Measurements from ENCODE around the gene PREPL. TPM values are rescaled to one million over a fixed set of nuclear protein-coding genes. Genes with fewer than 3 reads are reported as not detected.

Gene PREPL
- total RNA-seq, 2 experiments from 2014 or later, result 20.0 to 23.8 TPM

- CTCF ChIA-PET, result no interaction called here
- no peaks in the 10 kb centered on the region for H3K36me3 Mint-ChIP-seq
- H3K4me1 Mint-ChIP-seq, result no peaks in the 10 kb centered on the region
- no peak for DNase-seq
- peaks cover 10% of the 10 kb centered on the region for H3K27me3 Mint-ChIP-seq
- H3K4me3 Mint-ChIP-seq, result no peak overlapping the region
- no peaks in the 10 kb centered on the region for H3K9me3 Mint-ChIP-seq (ENCODE audit: low read depth)
- ATAC-seq, result no peak
- no peak overlapping the region for H3K27ac Mint-ChIP-seq
Measured at GRCh38 chr2:44283116-44283666, 78.1 kb downstream of the PREPL start.

DNA sequence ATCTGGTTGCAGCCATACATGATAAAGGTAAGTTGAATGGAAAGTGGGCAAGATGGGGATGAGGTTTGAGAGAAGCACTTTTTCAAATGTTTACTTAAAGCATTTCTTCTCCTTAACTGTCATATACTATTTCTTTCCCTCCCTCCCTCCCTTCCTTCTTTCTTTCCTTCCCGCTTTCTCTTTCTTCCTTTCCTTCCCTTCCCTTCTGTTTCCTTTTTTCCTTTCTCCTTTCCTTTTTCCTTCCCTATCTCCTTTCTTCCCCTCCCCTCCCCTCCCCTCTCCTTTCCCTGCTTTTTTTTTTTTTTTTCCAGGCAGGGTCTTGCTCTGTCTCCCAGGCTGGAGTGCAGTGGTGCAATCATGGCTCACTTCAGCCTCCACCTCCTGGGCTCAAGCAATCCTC is 80.4 kb downstream of the PREPL start:
- Mint-ChIP-seq H3K36me3 (no peaks in the 10 kb centered on the region), H3K27me3 (peaks cover 10% of the 10 kb centered on the region), H3K4me1 (no peaks in the 10 kb centered on the region), H3K9me3 (ENCODE audit: low read depth) (no peaks in the 10 kb centered on the region), H3K4me3 (no peak overlapping the region), H3K27ac (no peak overlapping the region)
- ATAC-seq (no peak), DNase-seq (no peak)
- CTCF ChIA-PET, result no interaction called here

- H3K4me1 Mint-ChIP-seq, result no peaks in the 10 kb centered on the region
- H3K4me3 Mint-ChIP-seq, result no peak overlapping the region
- H3K27me3 Mint-ChIP-seq, result peaks cover 8% of the 10 kb centered on the region
- no peak for DNase-seq
- no peak for ATAC-seq
- H3K27ac Mint-ChIP-seq, result no peak overlapping the region
- no peaks in the 10 kb centered on the region for H3K36me3 Mint-ChIP-seq
- no peaks in the 10 kb centered on the region for H3K9me3 Mint-ChIP-seq (ENCODE audit: low read depth)
- CTCF ChIA-PET, result no interaction called here
Measured at GRCh38 chr2:44277541-44277940, 83.8 kb downstream of the PREPL start.

- Mint-ChIP-seq H3K9me3 (ENCODE audit: low read depth) (no peaks in the 10 kb centered on the region), H3K36me3 (no peaks in the 10 kb centered on the region), H3K27me3 (peaks cover 3% of the 10 kb centered on the region), H3K27ac (no peak overlapping the region), H3K4me3 (no peak overlapping the region), H3K4me1 (no peaks in the 10 kb centered on the region)
- ATAC-seq, result no peak
- no peak for DNase-seq
- CTCF ChIA-PET, result no interaction called here
Measured at GRCh38 chr2:44275927-44276303, 85.4 kb downstream of the PREPL start.

GRCh38 chr2:44273596-44273995 is 87.7 kb downstream of the PREPL start:
- Mint-ChIP-seq H3K9me3 (ENCODE audit: low read depth) (no peaks in the 10 kb centered on the region), H3K36me3 (no peaks in the 10 kb centered on the region), H3K27me3 (peaks cover 3% of the 10 kb centered on the region), H3K4me3 (no peak overlapping the region), H3K27ac (no peak overlapping the region), H3K4me1 (no peaks in the 10 kb centered on the region)
- DNase-seq (no peak), ATAC-seq (no peak)
- CTCF ChIA-PET, result interaction anchor here (1.0 kb wide), 1 partner anchor 30 kb away, joined by 3 read pairs; no protein-coding TSS in a partner anchor

- ATAC-seq (no peak), DNase-seq (no peak)
- Mint-ChIP-seq H3K27ac (no peak overlapping the region), H3K4me3 (no peak overlapping the region), H3K27me3 (peaks cover 4% of the 10 kb centered on the region), H3K36me3 (no peaks in the 10 kb centered on the region), H3K9me3 (ENCODE audit: low read depth) (no peaks in the 10 kb centered on the region), H3K4me1 (no peaks in the 10 kb centered on the region)
- CTCF ChIA-PET, result interaction anchor here (1.0 kb wide), 1 partner anchor 30 kb away, joined by 3 read pairs; no protein-coding TSS in a partner anchor
Measured at GRCh38 chr2:44273076-44273475, 88.2 kb downstream of the PREPL start.

DNA sequence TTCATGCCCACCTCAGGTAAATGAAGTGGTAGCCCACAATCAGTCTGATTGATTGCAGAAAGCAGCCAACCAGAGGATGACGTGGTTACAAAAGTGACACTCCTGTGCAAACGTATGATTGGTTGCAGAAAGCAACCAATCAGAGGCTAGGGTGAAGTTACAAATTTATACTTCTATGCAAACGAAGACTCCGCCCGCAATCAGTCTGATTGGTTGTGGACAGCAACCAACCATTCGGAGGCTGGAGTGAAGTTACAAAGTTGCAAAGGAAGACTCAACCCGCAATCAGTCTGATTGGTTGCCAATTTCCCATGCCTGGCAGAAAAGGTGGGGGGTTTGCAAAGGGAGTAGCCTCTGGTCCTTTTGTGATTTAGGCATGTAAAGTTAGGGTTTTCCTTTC is 90.0 kb downstream of the PREPL start:
- H3K27me3 Mint-ChIP-seq, result peaks cover 4% of the 10 kb centered on the region
- peaks cover 2% of the 10 kb centered on the region for H3K4me1 Mint-ChIP-seq
- no peak overlapping the region for H3K27ac Mint-ChIP-seq
- ATAC-seq (no peak), DNase-seq (no peak)
- no peak overlapping the region for H3K4me3 Mint-ChIP-seq
- CTCF ChIA-PET, result no interaction called here
- H3K9me3 Mint-ChIP-seq (ENCODE audit: low read depth), result no peaks in the 10 kb centered on the region
- no peaks in the 10 kb centered on the region for H3K36me3 Mint-ChIP-seq

DNA sequence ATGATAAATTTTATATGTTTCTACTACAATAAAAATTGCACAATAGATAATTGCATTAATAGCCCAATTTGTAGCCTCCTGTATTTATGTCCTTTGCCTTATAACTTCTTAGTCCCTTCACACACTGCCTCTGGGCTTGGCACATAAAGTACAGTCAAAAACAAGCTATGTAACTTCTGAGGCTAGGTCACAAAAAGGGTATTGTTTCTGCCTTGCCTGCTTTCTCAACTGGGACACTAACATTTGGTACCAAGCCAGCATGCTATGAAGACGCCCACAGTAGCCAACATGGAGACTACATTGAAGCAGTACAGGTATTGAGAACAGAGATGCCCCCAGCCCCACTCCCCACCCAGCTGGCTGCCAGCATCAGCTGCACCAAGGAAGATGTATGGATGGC is 91.5 kb downstream of the PREPL start:
- no peaks in the 10 kb centered on the region for H3K9me3 Mint-ChIP-seq (ENCODE audit: low read depth)
- H3K4me1 Mint-ChIP-seq, result peaks cover 2% of the 10 kb centered on the region
- CTCF ChIA-PET, result no interaction called here
- no peak overlapping the region for H3K27ac Mint-ChIP-seq
- H3K27me3 Mint-ChIP-seq, result peaks cover 4% of the 10 kb centered on the region
- no peak for DNase-seq
- ATAC-seq, result no peak
- no peaks in the 10 kb centered on the region for H3K36me3 Mint-ChIP-seq
- no peak overlapping the region for H3K4me3 Mint-ChIP-seq

GRCh38 chr2:44267796-44268648 is 93.3 kb downstream of the PREPL start:
- Mint-ChIP-seq H3K4me3 (no peak overlapping the region), H3K9me3 (ENCODE audit: low read depth) (no peaks in the 10 kb centered on the region), H3K36me3 (no peaks in the 10 kb centered on the region), H3K4me1 (peaks cover 2% of the 10 kb centered on the region), H3K27ac (no peak overlapping the region), H3K27me3 (peaks cover 4% of the 10 kb centered on the region)
- ATAC-seq, result no peak
- no peak for DNase-seq
- CTCF ChIA-PET, result interaction anchor here (0.6 to 1.4 kb wide), 2 partner anchors 12 to 224 kb away, joined by 3 read pairs; no protein-coding TSS in a partner anchor

Other genes with a start within 250 kb of the PREPL start
- gene PPM1B, start 192.6 kb downstream of the PREPL start, total RNA-seq, result 10 to 100 TPM; 56.4 to 57.0 TPM
- under 1 TPM in 1 of 2 experiments, not detected in 1; 0.15 TPM for gene SLC3A1, start 86.0 kb downstream of the PREPL start, total RNA-seq
- gene CAMKMT, start 453 bp upstream of the PREPL start, total RNA-seq, result 10 to 100 TPM; 12.8 to 13.3 TPM